K562 (cell line): ENCODE measurements around the gene CDKN2C. TPM values are rescaled to one million over a fixed set of nuclear protein-coding genes. Genes with fewer than 3 reads are reported as not detected.
A peak's percentile ranks its signal among the peaks of the same experiment; 100 is the strongest.

ENCODE experiments used
- ETS2 ChIP-seq: IDR thresholded peaks from 2 replicates; pipeline ENCODE4 v1.6.1; 2016; ENCODE audit warnings: borderline replicate concordance, missing genetic modification characterization, mild to moderate bottlenecking, moderate library complexity, missing compliant biosample characterization; ENCODE audit not compliant: poor library complexity, severe bottlenecking
- FOS ChIP-seq: IDR thresholded peaks from 3 replicates; pipeline ENCODE4 v1.6.1; 2011; ENCODE audit not compliant: insufficient read length; ENCODE audit errors: extremely low read depth
- HDAC2 ChIP-seq: fragments of 450-650 bp; IDR thresholded peaks from 2 replicates; pipeline ENCODE4 v1.6.1; 2016; ENCODE audit warnings: mild to moderate bottlenecking
- HNRNPL ChIP-seq: fragments of 200-400 bp; formaldehyde crosslinking; IDR thresholded peaks from 2 replicates; pipeline ENCODE4 v1.6.1; 2017; ENCODE audit warnings: low read depth, mild to moderate bottlenecking, low read length
- KAT7 ChIP-seq: sonication (generic); formaldehyde crosslinking; IDR thresholded peaks from 2 replicates; pipeline ENCODE4 v1.8.0; 2022; ENCODE audit warnings: missing genetic modification reagents, mild to moderate bottlenecking, borderline replicate concordance
- NCOA4 ChIP-seq: fragments of 450-650 bp; IDR thresholded peaks from 2 replicates; pipeline ENCODE4 v1.6.1; 2018; ENCODE audit warnings: mild to moderate bottlenecking; ENCODE audit not compliant: partially characterized antibody
- NCOR1 ChIP-seq: fragments of 450-650 bp; IDR thresholded peaks from 2 replicates; pipeline ENCODE4 v1.6.1; 2016; ENCODE audit warnings: mild to moderate bottlenecking, moderate library complexity
- POU5F1 ChIP-seq: fragments of 150-350 bp; IDR thresholded peaks from 2 replicates; pipeline ENCODE4 v1.6.1; 2014; ENCODE audit warnings: borderline replicate concordance, low read length, low read depth, mild to moderate bottlenecking; ENCODE audit not compliant: partially characterized antibody
- PRPF4 ChIP-seq: fragments of 200-400 bp; formaldehyde crosslinking; IDR thresholded peaks from one replicate; pipeline ENCODE4 v1.6.1; 2017; ENCODE audit warnings: low read length, low read depth, mild to moderate bottlenecking; ENCODE audit not compliant: insufficient read depth, poor library complexity, severe bottlenecking
- PTBP1 ChIP-seq: fragments of 200-400 bp; formaldehyde crosslinking; IDR thresholded peaks from 2 replicates; pipeline ENCODE4 v1.6.1; 2017; ENCODE audit warnings: low read depth, low read length
- PYGO2 ChIP-seq: fragments of 450-650 bp; IDR thresholded peaks from 2 replicates; pipeline ENCODE4 v1.6.1; 2016; ENCODE audit warnings: mild to moderate bottlenecking, missing genetic modification characterization, moderate library complexity, missing compliant biosample characterization
- SMARCB1 ChIP-seq: IDR thresholded peaks from 2 replicates; pipeline ENCODE4 v1.6.1; 2011; ENCODE audit warnings: improper control_type of control experiment, low read depth; ENCODE audit not compliant: insufficient read length
- STAG1 ChIP-seq: sonication (generic); formaldehyde crosslinking; IDR thresholded peaks from 2 replicates; pipeline ENCODE4 v1.5.0; 2020; ENCODE audit warnings: missing genetic modification reagents, borderline replicate concordance
- TRIM25 ChIP-seq: fragments of 450-650 bp; IDR thresholded peaks from 2 replicates; pipeline ENCODE4 v1.7.0; 2016; ENCODE audit warnings: borderline replicate concordance
- ZBTB12 ChIP-seq: fragments of 250-450 bp; sonication (Bioruptor Pico); IDR thresholded peaks from 2 replicates; pipeline ENCODE4 v1.4.0; 2020
- ZFP1 ChIP-seq: fragments of 450-650 bp; formaldehyde crosslinking; IDR thresholded peaks from 2 replicates; pipeline ENCODE4 v1.4.0; 2020; ENCODE audit warnings: mild to moderate bottlenecking, mixed read lengths
- ZFX ChIP-seq: sonication (generic); formaldehyde crosslinking; IDR thresholded peaks from 2 replicates; pipeline ENCODE4 v1.8.0; 2022; ENCODE audit warnings: mild to moderate bottlenecking, missing genetic modification reagents, moderate library complexity
- ZNF274 ChIP-seq: IDR thresholded peaks from 2 replicates; pipeline ENCODE4 v1.6.1; 2011; ENCODE audit warnings: low read depth, mild to moderate bottlenecking, low read length, moderate library complexity, borderline replicate concordance
- ZNF277 ChIP-seq: fragments of 250-450 bp; sonication (Bioruptor Pico); IDR thresholded peaks from 2 replicates; pipeline ENCODE4 v1.8.0; 2022; ENCODE audit warnings: inconsistent platforms, mild to moderate bottlenecking, moderate library complexity, borderline replicate concordance
- ZNF449 ChIP-seq: fragments of 250-450 bp; sonication (Bioruptor Pico); IDR thresholded peaks from 2 replicates; pipeline ENCODE4 v1.8.0; 2022; ENCODE audit warnings: moderate library complexity, mild to moderate bottlenecking, inconsistent platforms
- ZNF668 ChIP-seq: fragments of 250-450 bp; sonication (Bioruptor Pico); IDR thresholded peaks from 2 replicates; pipeline ENCODE4 v1.8.0; 2022; ENCODE audit warnings: mild to moderate bottlenecking, inconsistent platforms
- ZNF766 ChIP-seq: fragments of 200-800 bp; sonication (Bioruptor generic); conservative IDR thresholded peaks from 2 replicates; pipeline ENCODE4 v1.6.1; 2016; ENCODE audit warnings: missing genetic modification characterization, missing compliant biosample characterization
- polyA plus RNA-seq, 8 experiments: library from polyadenylated mRNA; depleted of rRNA in 4 of 8; stranded (reverse) in 5 of 8; unstranded in 3 of 8; fragments of >200 nt; fragmentation: Nextera tagmentation in 2 of 8; fragmentation: Illumina TruSeq in 1 of 8; extraction: Ambion mirVana in 2 of 8; extraction: Trizol in 1 of 8; gene quantifications; 2 replicates each; pipeline versions ENCODE4 v1.2.1 to v1.2.3, GENCODE V29; 2011 to 2014; ENCODE audit warnings: inconsistent platforms in 1 of 8, missing spikeins in 1 of 8
- total RNA-seq, 7 experiments: library from RNA; depleted of rRNA in 6 of 7; stranded (reverse); fragments of >200 nt in 6 of 7; fragmentation: Illumina TruSeq in 2 of 7; extraction: Trizol in 2 of 7; gene quantifications; 2 replicates each; pipeline versions ENCODE4 v1.2.1 to v1.2.3, GENCODE V29; 2011 to 2021; ENCODE audit warnings: low replicate concordance in 1 of 7

Gene CDKN2C
- total and polyA plus RNA-seq, 9 of the 15 experiments (the other 6 are each of a cell fraction or from before 2014, with no cell fraction given), result 11.9 to 74.3 (median 45.9) TPM

- TF ChIP-seq HNRNPL (no peak), TRIM25 (no peak), PTBP1 (no peak), PRPF4 (no peak), KAT7 (CRISPR knock-in tag) (no peak; the same call in 1 of the 2 replicates), ETS2 (no peak), ZNF668 (CRISPR knock-in tag) (no peak), STAG1 (CRISPR knock-in tag) (no peak), NCOA4 (no peak), ZFX (CRISPR knock-in tag) (no peak; the same call in 1 of the 2 replicates), ZNF766 (CRISPR knock-in tag) (peak; percentile 31; the same call in 1 of the 2 replicates), POU5F1 (no peak), FOS (no peak), PYGO2 (tag) (no peak), ZBTB12 (CRISPR knock-in tag) (no peak), ZNF277 (no peak), SMARCB1 (no peak), HDAC2 (no peak; the same call in 1 of the 2 replicates), ZNF274 (no peak), ZNF449 (CRISPR knock-in tag) (no peak), ZFP1 (no peak), NCOR1 (peak; percentile 25; the same call in 1 of the 2 replicates)
Observed at GRCh38 chr1:50978852-50979781, 9.1 kb downstream of the CDKN2C start (continued).
